GM19023 (cell line): ENCODE results near the gene TMOD2.
A peak's percentile ranks its signal among the peaks of the same experiment; 100 is the strongest.

ENCODE experiments used
- ATAC-seq: cut with Tn5 transposase; IDR thresholded peaks from one replicate; pipeline ENCODE4 v1.9.1; 2021; ENCODE audit warnings: mild to moderate bottlenecking, moderate library complexity; ENCODE audit not compliant: unreplicated experiment

Gene TMOD2

DNA sequence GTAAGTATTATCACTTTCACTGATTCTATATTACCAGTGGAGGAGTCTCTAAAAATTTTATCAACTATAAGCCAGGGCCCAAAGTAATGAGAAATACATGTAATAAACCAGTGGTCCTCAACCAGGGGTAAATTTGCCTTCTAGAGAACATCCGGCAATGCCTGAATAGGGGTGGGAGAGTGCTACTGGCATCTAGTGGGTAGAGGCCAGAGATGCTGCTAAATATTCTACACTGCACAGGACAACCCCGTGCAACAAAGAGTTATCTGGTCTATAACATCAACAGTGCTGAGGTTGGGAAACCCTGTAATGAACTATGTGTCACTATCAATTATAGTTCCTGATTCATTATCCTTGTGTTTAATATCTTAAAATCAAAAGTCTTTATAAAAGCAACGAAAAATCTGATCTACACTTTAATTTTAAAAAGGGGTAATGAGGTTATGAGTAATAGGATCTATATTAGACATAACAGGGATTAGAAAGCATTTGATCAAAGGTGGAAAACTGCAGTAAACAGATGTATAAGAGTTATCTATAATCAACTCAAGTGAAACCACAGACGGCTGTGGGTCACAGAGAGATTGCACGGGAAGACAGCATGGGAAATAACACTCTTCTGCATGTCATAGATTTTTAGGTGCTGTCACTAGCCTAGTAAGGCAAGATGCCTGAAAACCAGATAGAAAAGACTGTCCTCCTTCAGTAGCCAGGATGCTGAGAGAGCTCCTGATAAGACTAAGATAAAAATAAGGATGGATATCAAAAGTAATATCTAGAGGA, 16.0 kb upstream of the TMOD2 start:
- ATAC-seq = no peak

DNA sequence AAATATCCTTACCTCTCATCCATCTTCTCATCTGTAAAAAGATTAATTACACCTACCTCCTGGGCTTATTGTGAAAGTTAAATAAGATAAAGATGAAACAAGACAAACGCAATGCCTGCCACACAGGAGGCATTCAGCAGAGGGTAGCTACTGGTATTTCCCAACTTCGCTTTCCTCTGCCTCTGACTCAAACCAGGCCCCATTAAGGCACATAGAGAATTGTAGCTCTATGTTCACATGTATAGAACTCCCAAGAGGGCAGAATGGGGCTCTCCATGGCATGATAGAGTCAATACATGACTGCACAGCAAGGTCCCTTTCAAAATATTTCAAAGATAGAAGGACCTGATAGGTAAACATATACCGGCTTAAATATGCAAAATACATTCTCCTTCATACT, 15.3 kb upstream of the TMOD2 start:
- no peak for ATAC-seq

DNA sequence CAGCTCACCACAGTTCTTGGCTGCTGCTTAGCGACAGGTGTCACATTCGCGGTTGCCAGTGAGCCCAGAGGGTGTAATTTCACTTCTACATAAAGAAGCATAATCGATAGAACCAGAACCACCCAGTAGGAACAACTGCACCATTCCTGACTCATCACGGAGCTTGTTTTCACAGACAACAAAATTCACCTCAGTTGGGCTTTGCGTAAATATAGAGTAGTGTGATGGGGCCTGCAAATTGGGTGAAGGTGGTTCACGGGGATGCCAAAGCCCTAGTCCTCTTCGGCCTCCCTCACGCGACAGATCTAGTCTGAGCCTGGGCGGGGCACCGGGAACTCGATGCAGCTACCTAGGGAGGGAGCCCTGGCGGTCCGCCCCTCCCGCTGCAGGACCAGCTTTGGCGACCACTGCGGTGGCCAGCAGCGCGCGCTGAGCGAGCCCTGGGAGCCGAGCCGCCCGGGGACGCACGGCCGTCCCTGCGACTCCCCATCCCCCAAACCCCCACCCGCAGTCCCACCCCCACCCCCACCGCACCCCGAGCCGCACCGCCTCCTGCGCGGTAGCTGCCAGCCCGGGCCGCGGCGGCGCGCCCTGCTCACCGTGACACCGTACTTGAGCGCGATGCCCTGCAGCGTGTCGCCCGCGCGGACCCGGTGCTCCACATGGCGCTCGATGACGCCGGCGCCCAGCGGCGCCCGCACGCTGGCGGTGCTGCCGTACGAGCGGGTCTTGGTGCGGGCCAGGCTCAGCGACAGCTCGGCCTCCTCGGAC, 14.5 kb upstream of the TMOD2 start:
- peak; percentile 42 for ATAC-seq

DNA sequence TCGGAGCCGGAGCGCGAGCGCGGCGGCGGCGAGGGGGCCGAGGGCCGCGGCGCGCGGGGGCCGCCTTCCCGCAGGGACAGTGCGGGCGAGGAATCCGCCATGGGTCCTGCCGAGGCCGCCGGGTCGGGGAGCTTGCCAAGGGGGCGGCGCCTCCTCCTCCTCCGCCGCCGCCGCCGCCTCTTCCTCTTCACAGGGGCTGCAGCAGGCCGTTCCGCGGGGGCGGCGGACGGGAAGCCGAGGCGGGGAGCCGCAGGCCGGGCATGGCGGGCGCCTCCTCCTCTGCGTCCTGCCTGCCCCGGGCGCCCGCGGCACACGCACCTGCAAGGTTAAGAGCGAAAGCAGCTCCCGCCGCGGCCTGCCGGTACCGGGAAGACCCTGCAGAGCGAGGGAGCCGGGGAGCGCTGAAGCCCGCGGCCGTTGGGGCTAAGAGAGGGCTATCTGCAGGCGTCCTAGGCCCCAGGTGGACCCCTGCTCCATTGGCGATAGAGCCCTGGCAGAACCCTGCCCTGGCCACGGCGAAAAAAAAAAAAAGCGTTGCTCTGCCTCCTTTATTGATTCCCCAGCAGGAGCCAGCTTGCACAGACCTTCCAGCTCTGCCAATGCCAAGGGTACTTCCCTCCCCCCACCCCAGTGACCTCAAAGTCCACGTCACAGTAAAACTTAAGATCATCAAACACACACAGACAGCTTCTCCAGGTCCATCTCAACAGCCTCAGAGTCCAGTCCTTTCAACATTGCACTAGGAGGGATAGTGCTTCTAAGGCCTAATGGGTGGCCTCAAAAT, 13.7 kb upstream of the TMOD2 start, which contains the start of gene LYSMD2:
Gene LYSMD2 (minus strand): TSS at position 134 of the 784 bp plus-strand sequence. CDS start 33 bp downstream, at position 101.
- peak; percentile 57 for ATAC-seq

DNA sequence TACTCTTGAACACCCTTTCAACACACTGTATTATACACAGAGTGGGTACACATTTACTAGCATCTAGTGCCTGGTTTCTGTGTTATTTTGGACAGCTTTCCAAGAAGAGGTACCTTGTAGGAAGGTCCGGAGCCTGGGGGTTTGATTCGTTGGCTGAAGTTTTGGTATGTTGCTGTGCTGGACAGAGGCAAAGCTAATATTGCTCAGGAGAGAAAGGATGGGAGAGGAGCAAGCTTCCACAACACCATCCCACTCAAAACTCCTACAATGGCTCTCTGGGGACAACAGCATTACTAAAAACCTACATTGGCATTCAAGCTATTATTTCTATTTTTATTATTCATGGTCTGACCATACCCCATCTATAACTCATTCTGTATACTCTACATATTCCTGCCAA, 12.8 kb upstream of the TMOD2 start:
- ATAC-seq = no peak

DNA sequence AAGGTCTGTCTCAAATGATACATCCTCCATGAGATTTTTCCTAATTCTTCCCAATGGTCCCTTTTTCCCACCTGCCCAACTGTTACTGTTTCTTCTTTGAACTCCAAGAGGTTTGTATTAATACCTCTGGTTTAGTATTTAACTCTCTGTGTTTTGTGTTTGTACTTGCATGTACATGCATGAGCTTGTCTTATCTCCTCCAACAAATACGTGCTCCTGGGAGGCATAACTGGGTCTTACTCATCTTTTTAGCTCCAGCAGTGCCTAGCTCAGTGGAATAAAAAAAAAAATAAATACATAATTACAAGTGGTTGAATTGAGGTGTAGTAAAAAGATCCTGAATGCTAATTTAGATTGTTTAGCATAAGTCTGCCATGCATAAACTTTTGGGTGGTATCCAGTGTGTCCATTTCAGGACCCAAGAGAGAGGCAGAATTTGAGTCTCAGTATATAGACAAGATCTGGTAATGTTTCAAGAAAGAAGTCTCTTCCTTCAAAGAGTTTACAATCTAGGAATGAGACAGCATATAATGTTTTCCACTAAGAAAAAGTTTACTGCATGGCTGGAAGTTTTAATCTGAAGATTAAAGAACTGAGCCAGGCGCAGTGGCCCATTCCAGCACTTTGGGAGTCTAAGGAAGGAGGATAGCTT, 12.2 kb upstream of the TMOD2 start:
- ATAC-seq = no peak

DNA sequence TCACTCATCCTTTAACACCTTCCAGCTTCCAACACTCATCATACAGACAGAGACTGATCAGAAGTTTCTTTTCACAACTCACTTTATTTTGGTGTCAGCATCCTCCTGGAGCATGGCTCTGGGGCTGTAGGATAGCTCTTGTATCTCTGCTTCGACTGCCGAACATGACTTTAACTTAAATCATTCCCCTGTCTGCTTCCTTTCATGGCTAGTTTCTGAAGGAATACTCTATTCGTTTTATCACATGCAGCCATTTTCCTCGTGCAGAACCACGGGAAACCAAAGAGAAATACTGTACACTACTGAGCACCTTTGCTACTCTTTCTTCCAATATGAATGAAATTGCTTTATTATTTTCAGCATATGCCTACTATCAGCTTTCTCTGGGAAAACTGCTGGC, 2.1 kb upstream of the TMOD2 start:
- ATAC-seq = no peak

DNA sequence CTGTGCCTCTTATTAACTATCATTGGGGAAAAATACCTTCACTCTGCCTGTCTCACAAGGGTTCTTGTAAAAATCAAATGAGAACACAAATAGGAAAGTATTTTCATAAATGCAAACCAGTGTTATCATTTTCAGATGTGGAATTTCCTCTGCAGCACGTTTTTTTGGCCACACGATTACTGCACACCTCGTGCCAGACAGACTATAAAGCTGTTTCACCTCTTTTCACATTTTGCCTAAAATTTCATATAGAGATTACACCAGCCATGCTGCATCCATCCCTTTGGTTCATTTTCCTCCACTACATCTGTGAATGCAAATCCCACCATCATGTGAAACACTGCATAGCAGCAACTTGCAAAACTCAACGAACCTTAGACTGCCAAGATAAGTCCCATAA, 1.2 kb upstream of the TMOD2 start:
- ATAC-seq = no peak

DNA sequence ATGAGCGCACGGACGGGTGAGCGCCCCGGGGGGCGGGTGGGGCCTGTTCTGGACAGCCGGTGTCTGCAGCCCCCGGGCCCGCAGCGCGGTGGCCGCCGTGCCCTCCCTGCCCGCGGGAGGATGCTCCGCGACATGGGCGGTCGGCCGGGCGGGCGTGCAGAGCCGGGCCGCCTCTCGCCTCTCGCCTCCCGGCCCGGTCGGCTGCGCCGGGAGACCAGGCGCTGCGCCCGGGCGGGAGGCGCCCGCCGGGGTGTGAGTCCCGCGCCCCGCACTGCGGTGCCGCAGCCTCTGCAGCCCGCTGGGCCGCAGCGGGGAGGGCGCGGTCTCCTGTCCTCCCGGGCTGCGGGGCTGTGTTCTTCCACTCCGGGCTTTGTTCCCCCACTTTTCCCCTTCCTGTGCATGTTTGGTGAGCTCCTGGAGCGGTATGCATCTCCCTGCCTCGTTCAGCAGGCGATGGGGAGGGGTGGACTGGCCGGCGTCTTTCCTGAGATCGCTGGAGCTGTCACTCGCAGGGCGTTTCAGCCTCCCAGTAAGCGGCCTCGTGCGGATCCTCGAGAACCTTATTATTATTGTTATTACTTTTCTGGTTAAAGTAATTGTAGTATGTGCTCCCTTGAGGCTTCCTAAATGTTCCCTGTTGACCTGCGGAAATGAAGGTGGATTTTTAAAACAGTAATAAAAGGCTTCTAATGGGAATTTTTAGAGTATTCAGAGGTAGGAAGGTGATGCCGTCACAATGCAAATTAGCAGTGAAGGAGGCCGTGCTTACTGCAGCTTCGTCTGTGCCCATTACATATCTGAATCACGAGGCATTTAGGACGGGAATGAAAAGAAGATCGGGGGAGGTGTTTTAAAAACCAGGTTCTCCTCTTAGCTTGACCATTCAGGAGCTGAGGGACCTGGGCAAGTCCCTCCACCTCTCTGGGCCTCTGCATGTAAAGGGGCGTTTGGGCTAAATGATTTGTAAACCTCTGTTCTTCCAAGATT, 593 bp downstream of the TMOD2 start:
- ATAC-seq = peak; percentile 46

DNA sequence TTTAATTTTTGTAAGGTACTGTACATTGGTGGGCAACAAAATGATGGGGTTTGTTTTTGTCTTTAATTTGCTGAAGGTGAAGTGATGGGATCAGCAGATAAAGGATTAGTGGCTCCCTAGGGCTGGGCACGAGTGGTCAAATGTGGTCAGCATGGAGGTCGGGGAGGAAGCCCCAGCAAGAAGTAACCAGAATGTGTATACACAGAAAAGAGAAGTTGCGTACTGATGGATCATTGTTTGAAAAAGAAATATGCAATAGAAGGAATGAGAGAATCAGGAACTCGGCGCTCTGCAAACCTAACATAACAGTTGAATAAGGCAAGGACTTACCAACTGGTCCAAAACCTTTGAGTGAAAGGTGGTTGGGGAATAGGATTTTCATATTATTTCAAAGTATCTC, 1.5 kb downstream of the TMOD2 start:
- ATAC-seq = no peak

DNA sequence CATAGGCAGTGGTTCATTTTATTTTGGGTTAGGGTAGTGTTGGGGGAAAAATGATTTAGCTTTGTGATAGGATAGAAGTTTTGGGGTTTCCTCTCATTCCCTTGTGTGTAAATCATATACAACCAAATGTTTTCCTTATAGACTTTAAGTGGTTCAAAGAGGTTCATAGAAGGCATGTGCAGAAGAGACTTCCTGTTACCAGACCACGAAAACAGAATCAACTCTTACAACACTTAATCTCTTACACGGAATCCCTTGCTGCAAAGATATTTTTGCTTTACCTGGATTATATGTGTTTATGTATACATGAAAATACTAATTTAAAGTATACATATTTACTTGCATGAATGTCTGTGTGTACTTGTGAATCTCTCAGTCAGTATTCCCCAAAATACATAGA, 2.9 kb downstream of the TMOD2 start:
- no peak for ATAC-seq

DNA sequence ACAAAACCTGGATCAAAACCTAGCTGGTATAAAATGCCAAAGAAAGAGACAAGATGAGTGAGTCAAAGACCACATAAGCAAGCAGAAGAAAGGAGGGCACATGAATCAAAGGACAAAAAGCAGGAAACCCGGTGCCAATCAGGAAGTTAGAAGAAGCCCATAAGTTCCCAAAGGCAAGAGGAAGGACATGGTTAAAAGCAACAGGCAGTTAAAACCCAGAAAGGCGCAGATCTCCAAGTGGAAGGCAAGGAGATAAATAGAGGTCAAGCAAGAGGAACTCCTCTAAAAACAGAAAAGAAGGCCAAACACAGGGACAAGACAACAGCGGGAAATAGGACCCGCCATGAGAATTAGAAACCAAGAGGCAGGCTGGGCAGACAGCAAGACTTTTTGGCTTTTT, 4.4 kb downstream of the TMOD2 start:
- ATAC-seq = no peak

DNA sequence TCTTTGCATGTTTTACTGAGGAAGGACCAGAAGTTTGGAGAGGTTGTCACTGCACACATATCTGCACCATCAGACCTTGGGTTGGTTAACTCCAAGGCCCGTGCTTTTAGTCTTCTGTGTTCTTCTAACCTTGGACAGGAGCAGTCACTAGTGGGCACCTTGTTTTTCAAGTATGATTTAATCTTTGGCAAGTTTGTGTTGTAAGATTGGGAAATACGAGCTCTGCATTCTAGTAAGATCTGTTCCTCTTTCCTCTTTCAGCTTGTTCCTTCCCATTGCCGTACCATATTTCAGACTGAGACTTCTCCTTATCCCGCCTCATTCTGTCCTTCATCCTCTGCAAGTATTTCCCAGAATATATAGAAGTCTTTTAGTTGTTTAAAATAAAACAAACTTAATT, 5.1 kb downstream of the TMOD2 start:
- no peak for ATAC-seq

DNA sequence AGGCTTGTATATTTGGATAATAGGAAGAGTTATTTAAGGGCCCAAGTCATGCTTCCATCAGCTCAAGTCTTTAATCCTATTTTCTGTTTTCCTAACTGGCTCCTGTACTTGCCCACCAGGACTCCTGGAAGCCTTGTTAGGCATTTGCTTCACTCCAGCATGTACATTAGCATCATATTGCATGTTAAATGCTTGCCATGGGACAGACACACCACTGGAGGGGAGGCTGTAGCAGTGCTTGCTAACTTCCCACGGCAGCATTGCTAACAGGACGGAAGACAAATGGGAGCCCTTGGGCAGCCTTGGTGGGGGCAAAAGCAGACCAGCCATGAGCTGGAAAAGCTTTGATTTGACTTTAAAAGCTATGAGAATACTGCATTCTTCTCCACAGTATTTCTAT, 6.1 kb downstream of the TMOD2 start:
- no peak for ATAC-seq

DNA sequence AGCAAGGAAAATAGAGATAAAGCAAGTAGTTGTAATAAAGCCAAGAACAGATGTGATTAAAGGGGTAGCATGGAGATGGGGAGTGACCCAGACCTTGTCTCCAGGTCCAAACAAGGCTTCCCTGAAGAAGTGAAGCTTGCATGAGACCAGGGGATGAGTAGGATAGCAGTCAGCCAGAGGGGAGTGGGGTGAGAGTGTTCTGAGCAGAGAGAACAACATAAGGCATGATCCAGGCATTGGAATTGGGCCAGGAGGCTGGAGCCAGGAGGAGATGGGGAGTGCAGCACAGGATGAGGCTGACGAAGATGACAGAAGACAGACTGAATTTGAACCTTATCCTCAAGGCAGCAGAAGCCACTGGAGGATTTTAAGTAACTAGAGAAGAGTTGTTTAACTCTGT, 7.2 kb downstream of the TMOD2 start:
- no peak for ATAC-seq

DNA sequence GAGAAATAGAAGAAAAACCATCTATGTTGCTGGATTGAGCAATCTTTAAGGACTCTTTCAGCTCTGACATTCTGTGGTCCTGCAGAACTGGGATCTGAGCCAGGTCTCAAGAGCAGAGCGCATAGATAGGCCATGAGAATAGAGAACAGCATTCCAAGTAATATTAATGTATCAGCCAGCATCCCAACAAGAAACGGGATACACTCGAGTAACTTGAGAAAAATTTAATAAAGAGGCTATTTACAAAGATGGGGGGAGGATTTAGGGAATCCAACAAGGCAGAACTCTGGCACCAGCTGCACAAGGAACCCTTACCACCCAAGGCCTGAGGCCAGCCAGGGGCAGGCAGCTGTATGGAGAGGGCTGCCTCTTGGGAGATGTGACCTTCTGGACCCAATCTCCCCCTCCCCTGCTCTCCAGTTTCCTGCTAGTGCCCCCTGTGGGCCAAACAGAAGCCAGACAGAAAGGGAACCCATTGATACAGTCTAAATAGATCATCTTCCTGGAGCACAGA, 8.2 kb downstream of the TMOD2 start:
- ATAC-seq = no peak

DNA sequence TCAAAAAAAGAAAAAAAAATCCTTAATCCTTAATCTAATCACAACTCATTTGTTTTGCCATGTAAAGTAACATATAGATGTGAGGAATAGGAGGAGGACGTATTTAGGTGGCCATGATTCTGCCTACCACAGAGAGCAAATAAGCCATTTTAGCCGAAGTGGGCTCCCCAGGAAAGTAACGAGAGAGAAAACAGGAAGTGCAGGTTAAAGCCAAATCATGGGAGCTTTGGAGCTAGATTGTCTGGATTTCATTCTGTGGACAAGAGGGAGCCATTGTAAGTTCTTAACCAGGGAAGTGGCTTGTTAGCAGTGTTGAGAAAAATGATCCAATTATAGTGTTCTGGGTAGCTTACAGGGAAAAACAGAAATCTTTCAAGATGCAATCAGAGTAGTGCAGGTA, 9.4 kb downstream of the TMOD2 start:
- ATAC-seq = no peak

DNA sequence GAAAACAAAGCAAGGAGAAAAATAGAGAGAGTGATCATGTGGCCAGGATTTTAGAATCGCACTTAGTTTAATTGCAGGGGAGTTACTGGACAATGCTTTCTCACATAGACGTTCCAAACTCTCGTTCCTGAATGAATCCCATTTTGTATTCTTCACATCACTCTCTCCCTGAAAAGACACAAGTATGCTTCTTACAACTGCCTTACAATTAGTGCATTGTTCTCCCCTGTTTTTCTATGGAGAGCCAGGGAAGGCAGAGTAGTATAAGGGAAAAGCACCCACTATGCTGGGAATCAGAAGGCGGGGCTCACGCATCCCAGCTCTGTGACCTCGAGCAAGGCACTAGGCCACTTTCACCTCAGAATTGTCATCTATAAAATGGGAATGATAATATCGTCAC, 14.4 kb downstream of the TMOD2 start:
- no peak for ATAC-seq

DNA sequence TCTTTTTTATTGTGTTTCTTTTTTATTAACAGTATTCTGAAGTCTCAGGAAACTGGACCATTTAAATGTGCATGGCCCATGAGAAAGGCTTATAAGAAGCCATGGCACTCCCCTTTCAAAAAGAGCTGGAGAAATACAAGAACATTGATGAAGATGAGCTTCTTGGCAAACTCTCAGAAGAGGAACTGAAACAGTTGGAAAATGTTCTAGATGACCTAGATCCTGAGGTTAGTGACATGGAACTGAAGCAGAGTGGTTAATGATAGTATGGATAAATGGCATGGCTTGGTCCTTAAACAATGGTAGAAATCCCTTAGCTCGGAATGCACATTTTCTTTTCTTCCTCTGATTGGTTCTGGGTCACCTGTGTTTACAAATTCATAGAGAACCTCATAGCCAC, 14.9 kb downstream of the TMOD2 start:
- ATAC-seq = no peak

DNA sequence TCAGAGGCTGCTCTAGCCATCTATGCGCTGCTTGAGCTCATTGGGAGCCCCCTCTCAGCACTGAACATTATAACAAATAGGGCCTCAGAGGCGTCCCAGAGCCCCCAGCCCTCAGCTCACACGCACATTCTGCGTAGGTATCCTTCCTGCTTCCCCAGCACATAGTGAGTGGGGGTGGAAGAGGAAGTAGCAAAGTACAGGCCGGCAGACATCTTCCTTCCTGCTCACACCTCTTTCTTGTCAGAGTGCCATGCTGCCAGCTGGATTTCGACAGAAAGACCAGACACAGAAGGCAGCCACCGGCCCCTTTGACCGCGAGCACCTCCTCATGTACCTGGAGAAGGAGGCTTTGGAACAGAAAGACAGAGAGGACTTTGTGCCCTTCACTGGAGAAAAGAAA, 16.6 kb downstream of the TMOD2 start:
- no peak for ATAC-seq
